ENCODE measurements around the gene GPNMB.
"Not testable (repeated sequence)": the region's sequence is repeated elsewhere in the genome, so short reads cannot be mapped to it uniquely, and the experiment has no call there.

Gene GPNMB

DNA sequence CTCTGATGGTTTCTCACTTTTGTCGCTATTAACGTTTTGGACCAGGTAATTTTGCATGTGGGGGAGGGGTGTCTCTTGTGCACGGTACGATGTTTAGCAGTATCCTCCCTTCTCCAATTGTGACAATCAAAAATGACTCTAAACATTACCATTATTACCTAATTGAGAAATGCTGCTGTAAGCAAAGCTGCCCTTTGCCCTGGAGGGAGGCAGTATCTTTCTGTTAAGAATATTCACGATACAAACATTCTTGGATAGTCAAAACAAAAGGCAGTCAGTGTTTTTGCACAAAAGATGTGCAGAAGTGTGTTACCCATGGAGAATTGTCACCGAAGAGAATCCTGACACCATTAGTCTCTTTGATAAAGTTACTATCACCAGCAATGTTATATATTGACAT lies 62.2 kb downstream of the GPNMB start:
- DNase-seq: no peak

GRCh38 chr7:23312141-23312540 lies 65.6 kb downstream of the GPNMB start:
- DNase-seq: not testable (repeated sequence)

- DNase-seq: no peak
Observed at GRCh38 chr7:23315366-23315765, 68.8 kb downstream of the GPNMB start.
